Activated CD4-positive, alpha-beta T cell treated with anti-CD3 and anti-CD28 coated beads, Interleukin-2, amount 10 ng/mL, durations not matched to agents 24 days and 14 days (primary cell): Measurements from ENCODE around the gene SHANK3. TPM values are rescaled to one million over a fixed set of nuclear protein-coding genes. Genes with fewer than 3 reads are reported as not detected.

ENCODE experiments used
- DNase-seq: peaks from one replicate; pipeline ENCODE4 v3.0.0; 2022
- H3K27ac Mint-ChIP-seq: one replicate; pipeline ENCODE4 v1.8.0; 2022; ENCODE audit warnings: mild to moderate bottlenecking, mixed read lengths
- H3K27me3 Mint-ChIP-seq: one replicate; pipeline ENCODE4 v1.8.0; 2022; ENCODE audit warnings: mixed read lengths
- H3K36me3 Mint-ChIP-seq: one replicate; pipeline ENCODE4 v1.8.0; 2022; ENCODE audit warnings: low read depth, mild to moderate bottlenecking, mixed read lengths
- H3K4me1 Mint-ChIP-seq: one replicate; pipeline ENCODE4 v1.8.0; 2021; ENCODE audit warnings: mixed read lengths
- H3K4me3 Mint-ChIP-seq: one replicate; pipeline ENCODE4 v1.8.0; 2022; ENCODE audit warnings: mild to moderate bottlenecking, moderate library complexity, mixed read lengths
- H3K9me3 Mint-ChIP-seq: one replicate; pipeline ENCODE4 v1.8.0; 2021; ENCODE audit warnings: mixed read lengths
- intact Hi-C: fragments of 100-400 bp; cut with micrococcal nuclease; formaldehyde crosslinking; loops from one replicate; pipeline ENCODE4 v1.15.1; 2023
- total RNA-seq: library from RNA; stranded (reverse); gene quantifications from 2 replicates; pipeline ENCODE4 v1.2.3, GENCODE V29; 2022

Gene SHANK3
- total RNA-seq, 1 donor from 2014 or later: 0.21 TPM

DNA sequence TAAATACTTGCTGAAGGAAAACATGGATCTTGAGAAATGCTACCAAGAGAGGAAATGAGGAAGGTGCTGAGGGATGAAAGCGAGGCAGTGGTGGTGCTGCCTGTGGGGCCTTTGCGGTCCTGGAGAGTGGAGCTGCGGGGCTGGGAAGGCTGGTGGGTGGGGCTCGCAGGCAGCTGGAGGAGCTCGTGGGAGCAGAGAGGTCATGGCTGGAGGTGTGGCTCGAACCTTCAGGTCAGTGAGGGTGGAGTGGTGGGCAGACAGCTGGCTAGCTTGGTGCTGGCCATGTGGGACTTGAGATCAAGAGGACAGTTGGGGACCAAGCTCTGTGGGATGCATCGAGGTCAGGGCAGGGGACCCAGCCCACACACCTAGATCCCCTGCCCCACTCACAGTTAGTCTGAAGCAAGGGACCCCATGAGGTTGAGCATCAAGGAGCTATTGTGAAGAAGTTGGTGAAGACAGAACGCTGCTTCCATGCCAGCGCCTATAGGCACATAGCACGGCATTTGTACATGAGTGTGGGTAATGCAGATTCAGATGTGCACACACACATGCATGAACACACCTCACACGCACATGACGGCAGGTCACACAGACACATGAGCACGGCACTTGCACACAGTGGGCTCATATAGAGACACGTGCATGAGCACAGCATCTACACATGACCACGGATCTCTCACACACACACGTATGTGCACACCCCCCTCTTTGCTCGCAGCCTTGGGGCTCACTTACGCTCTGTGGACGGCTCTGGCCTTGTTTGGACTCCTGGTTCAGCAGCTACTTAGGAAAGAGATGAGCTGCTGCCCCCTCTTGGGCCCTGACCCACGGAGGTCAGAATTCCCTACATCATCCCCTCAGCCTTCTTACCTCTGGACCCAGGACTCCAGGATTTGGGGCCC lies 30.4 kb downstream of the SHANK3 start:
- no peaks in the 10 kb centered on the region for H3K36me3 Mint-ChIP-seq
- H3K4me3 Mint-ChIP-seq: no peak overlapping the region
- no peak overlapping the region for H3K27ac Mint-ChIP-seq
- no peaks in the 10 kb centered on the region for H3K27me3 Mint-ChIP-seq
- intact Hi-C loops: no loop called here
- peaks cover 11% of the 10 kb centered on the region for H3K4me1 Mint-ChIP-seq
- no peaks in the 10 kb centered on the region for H3K9me3 Mint-ChIP-seq
- no peak for DNase-seq

DNA sequence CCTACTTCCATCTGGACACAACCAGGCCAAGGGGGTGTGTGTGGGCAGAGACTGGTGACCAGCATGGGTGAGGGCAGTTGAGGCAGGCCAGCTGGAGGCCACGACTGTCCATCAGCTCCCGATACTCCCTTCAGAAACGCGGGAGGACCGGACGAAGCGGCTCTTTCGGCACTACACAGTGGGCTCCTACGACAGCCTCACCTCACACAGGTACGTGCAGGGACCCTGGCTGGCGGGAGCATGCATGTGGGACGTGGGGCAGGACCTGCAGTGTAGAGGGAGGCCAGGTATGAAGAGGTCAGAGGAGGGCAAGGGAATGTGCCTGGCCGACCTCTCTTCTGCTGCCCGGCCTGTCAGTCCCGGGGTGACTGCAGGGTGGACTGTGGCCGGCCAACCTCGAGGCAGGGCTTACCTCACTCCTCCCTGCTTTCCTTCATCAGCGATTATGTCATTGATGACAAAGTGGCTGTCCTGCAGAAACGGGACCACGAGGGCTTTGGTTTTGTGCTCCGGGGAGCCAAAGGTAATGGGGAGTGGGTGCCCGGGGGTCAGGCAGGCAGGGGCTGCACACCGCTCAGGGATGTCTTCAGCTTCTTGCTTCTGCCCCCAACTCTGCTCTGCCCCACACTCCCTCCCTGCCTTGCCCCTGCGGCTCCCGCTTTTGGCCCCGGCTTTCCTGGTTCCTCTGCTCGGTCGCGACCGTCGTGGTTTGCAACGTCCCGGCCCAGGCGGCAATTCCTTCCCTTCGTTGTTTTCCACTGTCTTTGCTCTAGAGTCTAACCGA lies 31.3 kb downstream of the SHANK3 start:
- H3K4me3 Mint-ChIP-seq: no peak overlapping the region
- DNase-seq: no peak
- no peaks in the 10 kb centered on the region for H3K36me3 Mint-ChIP-seq
- intact Hi-C loops: no loop called here
- peak overlapping the region; percentile 20 for H3K27ac Mint-ChIP-seq
- no peaks in the 10 kb centered on the region for H3K9me3 Mint-ChIP-seq
- H3K4me1 Mint-ChIP-seq: peaks cover 11% of the 10 kb centered on the region
- peaks cover 1% of the 10 kb centered on the region for H3K27me3 Mint-ChIP-seq

DNA sequence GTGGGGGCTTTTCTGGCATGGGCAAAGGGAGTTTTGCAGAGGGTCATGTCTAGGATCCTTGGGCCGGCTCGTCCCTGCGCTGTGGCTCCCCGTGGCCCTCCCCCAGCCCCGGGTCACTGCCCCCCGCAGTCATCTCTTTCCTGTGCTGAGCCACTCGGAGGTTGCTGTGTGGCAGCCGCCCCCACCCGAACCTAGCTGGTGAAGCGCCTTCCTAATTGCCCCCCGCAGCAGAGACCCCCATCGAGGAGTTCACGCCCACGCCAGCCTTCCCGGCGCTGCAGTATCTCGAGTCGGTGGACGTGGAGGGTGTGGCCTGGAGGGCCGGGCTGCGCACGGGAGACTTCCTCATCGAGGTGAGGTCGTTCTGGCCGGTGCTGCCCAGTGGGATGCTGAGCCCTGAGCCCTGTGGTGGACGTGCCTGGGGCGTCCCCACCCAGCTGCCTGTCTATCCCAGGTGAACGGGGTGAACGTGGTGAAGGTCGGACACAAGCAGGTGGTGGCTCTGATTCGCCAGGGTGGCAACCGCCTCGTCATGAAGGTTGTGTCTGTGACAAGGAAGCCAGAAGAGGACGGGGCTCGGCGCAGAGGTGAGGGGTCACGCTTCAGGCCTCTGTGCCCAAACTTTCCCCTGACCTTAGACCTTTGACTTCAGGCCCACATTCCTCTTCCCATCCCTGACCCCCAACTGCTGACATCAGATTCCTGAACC lies 32.0 kb downstream of the SHANK3 start:
- H3K36me3 Mint-ChIP-seq: no peaks in the 10 kb centered on the region
- no peak for DNase-seq
- H3K27ac Mint-ChIP-seq: no peak overlapping the region
- H3K9me3 Mint-ChIP-seq: no peaks in the 10 kb centered on the region
- intact Hi-C loops: no loop called here
- H3K4me1 Mint-ChIP-seq: peaks cover 11% of the 10 kb centered on the region
- H3K4me3 Mint-ChIP-seq: no peak overlapping the region
- peaks cover 2% of the 10 kb centered on the region for H3K27me3 Mint-ChIP-seq

- Mint-ChIP-seq H3K27ac (no peak overlapping the region), H3K4me1 (peaks cover 11% of the 10 kb centered on the region), H3K9me3 (no peaks in the 10 kb centered on the region), H3K4me3 (no peak overlapping the region), H3K27me3 (peaks cover 2% of the 10 kb centered on the region), H3K36me3 (no peaks in the 10 kb centered on the region)
- intact Hi-C loops: no loop called here
- no peak for DNase-seq
Observed at GRCh38 chr22:50705219-50705691, 32.6 kb downstream of the SHANK3 start.

- H3K4me1 Mint-ChIP-seq: peaks cover 11% of the 10 kb centered on the region
- no peak overlapping the region for H3K4me3 Mint-ChIP-seq
- DNase-seq: no peak
- H3K27ac Mint-ChIP-seq: no peak overlapping the region
- H3K9me3 Mint-ChIP-seq: no peaks in the 10 kb centered on the region
- H3K27me3 Mint-ChIP-seq: peaks cover 2% of the 10 kb centered on the region
- intact Hi-C loops: no loop called here
- no peaks in the 10 kb centered on the region for H3K36me3 Mint-ChIP-seq
Observed at GRCh38 chr22:50705851-50706351, 33.3 kb downstream of the SHANK3 start.

GRCh38 chr22:50706481-50707125 lies 34.0 kb downstream of the SHANK3 start:
- Mint-ChIP-seq H3K27me3 (peaks cover 2% of the 10 kb centered on the region), H3K36me3 (no peaks in the 10 kb centered on the region), H3K4me3 (no peak overlapping the region), H3K27ac (no peak overlapping the region), H3K4me1 (peaks cover 11% of the 10 kb centered on the region), H3K9me3 (no peaks in the 10 kb centered on the region)
- intact Hi-C loops: no loop called here
- no peak for DNase-seq

- peaks cover 2% of the 10 kb centered on the region for H3K27me3 Mint-ChIP-seq
Observed at GRCh38 chr22:50708474-50708873, 35.9 kb downstream of the SHANK3 start.

DNA sequence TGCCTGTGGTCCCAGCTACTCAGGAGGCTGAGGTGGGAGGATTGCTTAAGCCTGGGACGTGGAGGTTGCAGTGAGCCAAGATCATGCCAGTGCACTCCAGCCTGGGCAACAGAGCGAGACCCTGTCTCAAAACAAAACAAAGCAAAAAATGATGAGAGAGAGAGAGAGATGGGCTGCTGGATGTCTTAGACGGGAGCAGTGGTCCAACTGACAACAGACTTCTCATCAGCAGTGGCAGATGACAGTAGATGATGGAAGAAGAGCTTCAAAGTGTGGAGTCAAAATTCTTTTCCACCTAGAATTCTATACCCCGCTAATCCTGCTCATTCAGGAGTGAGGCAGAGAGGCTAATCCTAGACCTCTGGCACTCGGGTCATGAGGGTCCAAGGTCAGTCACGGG lies 36.4 kb downstream of the SHANK3 start:
- intact Hi-C loops: no loop called here
- Mint-ChIP-seq H3K36me3 (no peaks in the 10 kb centered on the region), H3K4me1 (no peaks in the 10 kb centered on the region), H3K4me3 (no peak overlapping the region), H3K27me3 (peaks cover 2% of the 10 kb centered on the region), H3K9me3 (no peaks in the 10 kb centered on the region), H3K27ac (no peak overlapping the region)
- DNase-seq: no peak

More at GRCh38 chr22:50708474-50708873, 35.9 kb downstream of the SHANK3 start:
- no peaks in the 10 kb centered on the region for H3K4me1 Mint-ChIP-seq
- H3K9me3 Mint-ChIP-seq: no peaks in the 10 kb centered on the region
- intact Hi-C loops: no loop called here
- H3K27ac Mint-ChIP-seq: no peak overlapping the region
- DNase-seq: no peak
- no peak overlapping the region for H3K4me3 Mint-ChIP-seq
- H3K36me3 Mint-ChIP-seq: no peaks in the 10 kb centered on the region

DNA sequence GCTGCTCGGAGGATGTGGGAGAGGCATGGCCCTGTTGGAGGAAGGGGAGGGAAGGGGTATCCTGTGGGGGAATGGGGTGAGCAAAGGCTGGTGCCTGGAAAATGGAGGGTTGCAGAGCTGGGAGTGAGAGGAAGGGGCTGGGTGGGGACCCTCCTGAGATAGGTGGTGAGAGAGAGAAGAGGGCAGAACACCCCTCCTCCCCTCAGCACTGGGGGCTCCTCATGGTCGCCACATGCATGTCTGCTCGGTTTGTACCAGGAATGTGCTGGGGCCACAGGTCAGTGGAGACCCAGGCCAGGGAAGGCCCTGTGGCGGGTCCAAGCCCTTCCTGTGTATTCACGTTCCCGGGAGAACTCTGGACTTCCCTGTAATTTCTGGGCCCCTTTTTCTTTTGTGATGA lies 37.6 kb downstream of the SHANK3 start:
- Mint-ChIP-seq H3K27me3 (peaks cover 2% of the 10 kb centered on the region), H3K9me3 (no peaks in the 10 kb centered on the region), H3K36me3 (no peaks in the 10 kb centered on the region), H3K27ac (no peak overlapping the region), H3K4me3 (no peak overlapping the region), H3K4me1 (no peaks in the 10 kb centered on the region)
- intact Hi-C loops: no loop called here
- DNase-seq: no peak

DNA sequence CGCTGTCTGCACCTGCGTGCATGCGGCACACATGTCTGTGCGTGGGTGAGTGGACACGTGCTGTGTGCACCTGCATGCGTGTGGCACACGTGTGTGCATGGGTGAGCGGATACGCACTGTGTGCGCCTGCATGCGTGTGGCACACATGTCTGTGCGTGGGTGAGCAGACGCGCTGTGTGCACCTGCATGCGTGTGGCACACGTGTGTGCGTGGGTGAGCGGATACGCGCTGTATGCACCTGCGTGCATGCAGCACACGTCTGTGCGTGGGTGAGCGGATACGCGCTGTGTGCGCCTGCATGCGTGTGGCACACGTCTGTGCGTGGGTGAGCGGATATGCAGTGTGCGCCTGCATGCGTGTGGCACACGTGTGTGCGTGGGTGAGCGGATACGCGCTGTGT lies 38.3 kb downstream of the SHANK3 start:
- H3K4me1 Mint-ChIP-seq: no peaks in the 10 kb centered on the region
- H3K36me3 Mint-ChIP-seq: no peaks in the 10 kb centered on the region
- no peak overlapping the region for H3K4me3 Mint-ChIP-seq
- no peak overlapping the region for H3K27ac Mint-ChIP-seq
- no peaks in the 10 kb centered on the region for H3K9me3 Mint-ChIP-seq
- no peak for DNase-seq
- intact Hi-C loops: no loop called here
- H3K27me3 Mint-ChIP-seq: peaks cover 2% of the 10 kb centered on the region

- Mint-ChIP-seq H3K27ac (no peak overlapping the region), H3K4me3 (no peak overlapping the region), H3K36me3 (no peaks in the 10 kb centered on the region), H3K27me3 (peaks cover 2% of the 10 kb centered on the region), H3K4me1 (no peaks in the 10 kb centered on the region), H3K9me3 (no peaks in the 10 kb centered on the region)
- no peak for DNase-seq
- intact Hi-C loops: no loop called here
Observed at GRCh38 chr22:50711446-50712340, 39.1 kb downstream of the SHANK3 start.

GRCh38 chr22:50712341-50713007 lies 39.9 kb downstream of the SHANK3 start:
- H3K4me3 Mint-ChIP-seq: no peak overlapping the region

More at GRCh38 chr22:50712341-50713007, 39.9 kb downstream of the SHANK3 start:
- intact Hi-C loops: no loop called here
- Mint-ChIP-seq H3K36me3 (no peaks in the 10 kb centered on the region), H3K4me1 (no peaks in the 10 kb centered on the region), H3K27ac (no peak overlapping the region), H3K9me3 (no peaks in the 10 kb centered on the region), H3K27me3 (peaks cover 2% of the 10 kb centered on the region)
- no peak for DNase-seq
